GM12872 (cell line): ENCODE results near the gene ATRNL1.

Experiments used
- CTCF ChIP-seq: IDR thresholded peaks from 3 replicates; pipeline ENCODE4 v1.5.1; 2011; ENCODE audit warnings: low read depth, mild to moderate bottlenecking, low read length, moderate library complexity; ENCODE audit not compliant: insufficient read depth

ATRNL1 gene

GRCh38 chr10:115969591-115969990, 876.4 kb downstream of the ATRNL1 start:
- no peak for TF ChIP-seq CTCF

GRCh38 chr10:115971921-115972320, 878.8 kb downstream of the ATRNL1 start:
- no peak for TF ChIP-seq CTCF

- TF ChIP-seq CTCF = no peak
Measured at GRCh38 chr10:115972426-115972825, 879.3 kb downstream of the ATRNL1 start.

- no peak for TF ChIP-seq CTCF
Measured at GRCh38 chr10:115974351-115974750, 881.2 kb downstream of the ATRNL1 start.

GRCh38 chr10:115974816-115975430, 881.8 kb downstream of the ATRNL1 start:
- TF ChIP-seq CTCF = no peak

GRCh38 chr10:115975506-115975905, 882.3 kb downstream of the ATRNL1 start:
- no peak for TF ChIP-seq CTCF

- TF ChIP-seq CTCF = no peak
Measured at GRCh38 chr10:115976342-115976741, 883.2 kb downstream of the ATRNL1 start.
